Right lobe of liver (tissue), 6 donors: ENCODE measurements around the gene ARL2. TPM values are rescaled to one million over a fixed set of nuclear protein-coding genes. Genes with fewer than 3 reads are reported as not detected.

Experiments
- ATAC-seq, 4 donors: fragments of 200-7000 bp; cut with Tn5 transposase; one replicate each; pipeline ENCODE4 v1.9.1; 2020; ENCODE audit warnings: mild to moderate bottlenecking in 4 of 4, moderate library complexity in 4 of 4
- DNase-seq, 3 donors: peaks; one replicate each; pipeline ENCODE4 v3.0.0-alpha.2; 2020
- H3K27ac ChIP-seq, 3 donors: fragments of 200-600 bp; one replicate each; pipeline ENCODE4 v1.8.0; 2022
- H3K27me3 ChIP-seq, 2 donors: fragments of 200-600 bp; one replicate each; pipeline ENCODE4 v1.8.0; 2022
- H3K36me3 ChIP-seq, 4 donors: fragments of 200-600 bp; sonication (generic) in 1 of 4; one replicate each; pipeline versions ENCODE4 v1.5.1 to v1.8.0; 2017 to 2022; ENCODE audit warnings: control low read depth in 1 of 4
- H3K4me1 ChIP-seq, 4 donors: fragments of 200-600 bp; sonication (generic) in 1 of 4; one replicate each; pipeline versions ENCODE4 v1.5.1 to v1.8.0; 2017 to 2022; ENCODE audit warnings: control low read depth in 1 of 4
- H3K4me3 ChIP-seq, 3 donors: fragments of 200-600 bp; one replicate each; pipeline ENCODE4 v1.8.0; 2022
- H3K9me3 ChIP-seq, 4 donors: fragments of 200-600 bp; sonication (generic) in 1 of 4; one replicate each; pipeline versions ENCODE4 v1.5.1 to v1.8.0; 2017 to 2022; ENCODE audit warnings: control low read depth in 1 of 4
- POLR2A ChIP-seq: fragments of 450-650 bp; IDR thresholded peaks from one replicate; pipeline ENCODE4 v1.6.1; 2017; ENCODE audit warnings: antibody characterized with exemption, mild to moderate bottlenecking
- WGBS: methylation state at CpG from one replicate; pipeline ENCODE4 v1.1.6; 2018; ENCODE audit warnings: low coverage, low lambda C conversion rate; ENCODE audit not compliant: insufficient coverage; ENCODE audit errors: missing lambda C conversion rate; 5-methylcytosine and 5-hydroxymethylcytosine counted together
- intact Hi-C, 2 donors: fragments of 100-400 bp; cut with DNase I; formaldehyde crosslinking; loops; one replicate each; pipeline versions ENCODE4 v1.11.2 to v1.14.1; 2022
- total RNA-seq, 6 experiments: library from RNA; depleted of rRNA in 2 of 6; stranded (reverse); fragments of >200 nt in 2 of 6; fragmentation: NEBNext Ultra II Directional in 3 of 6; extraction: Animal tissue kit (Norgen Biotek cat#: 25700) in 3 of 6; gene quantifications; one replicate each; pipeline versions ENCODE4 v1.1.0 to v1.2.4, GENCODE V29; 2016 to 2023
- TF ChIP-seq, protein P1 (sequence below), 4 donors: fragments of 200-600 bp in 3 of 4; fragments of 450-650 bp in 1 of 4; IDR thresholded peaks; one replicate each; pipeline versions ENCODE4 v1.5.1 to v1.8.0; 2016 to 2022; ENCODE audit warnings: antibody characterized with exemption in 4 of 4, mild to moderate bottlenecking in 2 of 4
- donor health status: DM: no; HTN: yes; CAD: no.
- donor health status: DM: no; HTN: no; CAD: no.
- donor health status: DM: no; HTN: no; CAD: no.
- donor health status: DM: no; HTN: yes; CAD: no.
- donor health status: DM: no; HTN: yes; CAD: no.

Gene ARL2
- total RNA-seq, 6 experiments from 2014 or later, result 7.3 to 26.2 (median 10.0) TPM

DNA sequence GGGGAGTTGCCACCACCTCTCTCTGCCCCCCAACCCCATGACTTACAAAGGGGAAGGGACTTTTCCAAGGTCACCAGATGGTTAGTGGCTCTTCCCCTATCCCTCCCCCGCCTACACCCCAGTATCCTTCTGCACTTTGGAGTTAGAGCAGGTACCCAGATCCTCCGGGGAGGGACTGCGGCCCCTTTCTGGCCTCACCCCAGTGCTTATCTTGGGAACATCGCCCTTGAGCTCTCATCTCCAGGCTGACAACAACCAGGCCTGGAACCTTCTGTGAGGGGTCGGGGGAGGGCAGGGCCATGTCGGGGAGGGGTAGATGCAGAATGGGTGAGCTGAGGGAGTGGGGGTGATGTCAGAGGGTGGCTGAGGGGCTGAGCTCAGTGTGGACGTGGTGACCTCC, 51.9 kb downstream of the ARL2 start:
- 75% methylated on average over 5 of the region's 7 CpGs for WGBS
- Histone ChIP-seq H3K27me3 (no peaks in the 10 kb centered on the region), H3K4me3 (no peak overlapping the region), H3K27ac (no peak overlapping the region), H3K4me1 (no peaks in the 10 kb centered on the region), H3K9me3 (no peaks in the 10 kb centered on the region), H3K36me3 (no peaks in the 10 kb centered on the region)
- TF ChIP-seq, protein P1, sequence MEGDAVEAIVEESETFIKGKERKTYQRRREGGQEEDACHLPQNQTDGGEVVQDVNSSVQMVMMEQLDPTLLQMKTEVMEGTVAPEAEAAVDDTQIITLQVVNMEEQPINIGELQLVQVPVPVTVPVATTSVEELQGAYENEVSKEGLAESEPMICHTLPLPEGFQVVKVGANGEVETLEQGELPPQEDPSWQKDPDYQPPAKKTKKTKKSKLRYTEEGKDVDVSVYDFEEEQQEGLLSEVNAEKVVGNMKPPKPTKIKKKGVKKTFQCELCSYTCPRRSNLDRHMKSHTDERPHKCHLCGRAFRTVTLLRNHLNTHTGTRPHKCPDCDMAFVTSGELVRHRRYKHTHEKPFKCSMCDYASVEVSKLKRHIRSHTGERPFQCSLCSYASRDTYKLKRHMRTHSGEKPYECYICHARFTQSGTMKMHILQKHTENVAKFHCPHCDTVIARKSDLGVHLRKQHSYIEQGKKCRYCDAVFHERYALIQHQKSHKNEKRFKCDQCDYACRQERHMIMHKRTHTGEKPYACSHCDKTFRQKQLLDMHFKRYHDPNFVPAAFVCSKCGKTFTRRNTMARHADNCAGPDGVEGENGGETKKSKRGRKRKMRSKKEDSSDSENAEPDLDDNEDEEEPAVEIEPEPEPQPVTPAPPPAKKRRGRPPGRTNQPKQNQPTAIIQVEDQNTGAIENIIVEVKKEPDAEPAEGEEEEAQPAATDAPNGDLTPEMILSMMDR (IDR thresholded peaks at IDR 0.05), result no peak
- TF ChIP-seq POLR2A, result no peak
- intact Hi-C loops, result no loop called here
- ATAC-seq (no peak), DNase-seq (no peak)

DNA sequence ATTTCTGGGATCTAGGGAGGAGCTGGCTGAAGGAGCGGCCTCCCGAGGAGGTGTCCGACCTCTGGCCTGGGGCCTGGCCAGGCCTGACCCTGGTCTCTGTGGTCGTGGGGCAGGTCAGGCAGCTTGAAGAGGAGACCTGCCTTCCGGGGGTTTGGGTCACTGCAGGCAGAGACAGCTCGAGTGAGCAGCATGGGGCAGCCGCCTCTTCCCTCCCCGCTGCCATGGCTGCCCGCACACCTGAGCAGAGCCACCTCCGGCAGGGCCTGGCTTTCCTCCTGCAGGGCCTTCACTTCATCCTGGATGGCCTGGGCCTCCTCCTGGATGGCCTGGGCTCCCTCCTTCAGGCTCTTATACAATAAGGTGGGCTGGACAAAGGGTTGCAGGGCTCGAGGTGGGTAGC, 52.4 kb downstream of the ARL2 start:
- intact Hi-C loops, result no loop called here
- no peaks in the 10 kb centered on the region for H3K4me1 ChIP-seq
- WGBS, result 86% methylated on average over 5 of the region's 11 CpGs
- H3K27me3 ChIP-seq, result no peaks in the 10 kb centered on the region
- no peak for ATAC-seq
- TF ChIP-seq, protein P1 (IDR thresholded peaks at IDR 0.05), result no peak
- no peak for TF ChIP-seq POLR2A
- H3K27ac ChIP-seq, result no peak overlapping the region
- DNase-seq, result no peak
- no peak overlapping the region for H3K4me3 ChIP-seq
- no peaks in the 10 kb centered on the region for H3K9me3 ChIP-seq
- H3K36me3 ChIP-seq, result no peaks in the 10 kb centered on the region

DNA sequence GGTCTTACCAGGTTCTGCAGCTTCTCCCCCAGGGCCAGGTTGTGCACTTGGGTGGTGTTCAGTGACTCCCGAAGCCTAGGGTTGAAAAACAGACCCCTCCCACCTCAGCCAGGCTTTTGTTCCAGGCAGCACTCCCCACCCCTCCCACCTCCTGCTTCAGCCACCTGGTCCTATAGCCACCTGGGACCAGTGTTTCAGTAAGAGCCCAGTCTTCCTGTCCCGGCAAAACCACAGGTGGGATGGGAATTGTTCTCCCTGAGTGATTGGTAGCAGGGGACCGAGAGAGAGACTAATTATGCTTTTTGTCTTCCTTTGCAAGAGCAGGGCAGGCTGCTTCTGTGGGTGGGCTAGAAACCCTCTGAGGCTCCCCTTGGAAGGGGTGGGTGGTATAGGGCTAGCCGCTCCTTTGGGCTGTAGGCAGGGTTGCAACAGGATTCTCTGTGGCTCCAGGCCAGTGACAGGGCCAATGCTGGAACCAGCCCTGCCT, 52.9 kb downstream of the ARL2 start:
- ATAC-seq (no peak), DNase-seq (no peak)
- TF ChIP-seq, protein P1 (IDR thresholded peaks at IDR 0.05), result no peak
- no peak for TF ChIP-seq POLR2A
- no peaks in the 10 kb centered on the region for H3K36me3 ChIP-seq
- H3K4me3 ChIP-seq, result no peak overlapping the region
- H3K4me1 ChIP-seq, result no peaks in the 10 kb centered on the region
- H3K27me3 ChIP-seq, result no peaks in the 10 kb centered on the region
- H3K27ac ChIP-seq, result no peak overlapping the region
- H3K9me3 ChIP-seq, result no peaks in the 10 kb centered on the region
- intact Hi-C loops, result no loop called here
- no CpG with 5 or more reads among the region's 4 CpGs for WGBS

DNA sequence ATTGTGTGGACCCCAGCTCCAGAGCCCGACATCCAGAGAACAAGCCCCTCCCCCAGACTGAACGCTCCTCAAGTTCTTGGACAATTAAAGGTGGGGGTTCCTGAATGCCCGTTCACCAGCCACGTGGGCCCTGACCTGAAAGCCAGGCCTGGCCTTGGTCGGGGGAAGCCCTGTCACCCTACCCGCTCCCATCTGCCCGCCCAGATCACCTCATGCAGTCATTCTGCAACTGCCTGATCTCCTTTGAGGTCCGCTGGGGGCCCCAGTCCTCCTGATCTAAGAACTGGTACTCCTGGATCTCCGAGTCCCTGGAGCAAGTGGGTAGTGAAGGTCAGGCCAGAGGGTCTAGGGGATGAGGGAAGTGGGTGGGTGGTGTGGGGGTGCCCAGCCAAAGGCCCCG, 53.5 kb downstream of the ARL2 start:
- DNase-seq (no peak), ATAC-seq (no peak)
- no peak overlapping the region for H3K27ac ChIP-seq
- intact Hi-C loops, result no loop called here
- H3K36me3 ChIP-seq, result no peaks in the 10 kb centered on the region
- no peaks in the 10 kb centered on the region for H3K9me3 ChIP-seq
- WGBS, result 79% methylated on average over 6 of the region's 10 CpGs
- no peak overlapping the region for H3K4me3 ChIP-seq
- TF ChIP-seq, protein P1 (IDR thresholded peaks at IDR 0.05), result no peak
- H3K27me3 ChIP-seq, result no peaks in the 10 kb centered on the region
- no peaks in the 10 kb centered on the region for H3K4me1 ChIP-seq

DNA sequence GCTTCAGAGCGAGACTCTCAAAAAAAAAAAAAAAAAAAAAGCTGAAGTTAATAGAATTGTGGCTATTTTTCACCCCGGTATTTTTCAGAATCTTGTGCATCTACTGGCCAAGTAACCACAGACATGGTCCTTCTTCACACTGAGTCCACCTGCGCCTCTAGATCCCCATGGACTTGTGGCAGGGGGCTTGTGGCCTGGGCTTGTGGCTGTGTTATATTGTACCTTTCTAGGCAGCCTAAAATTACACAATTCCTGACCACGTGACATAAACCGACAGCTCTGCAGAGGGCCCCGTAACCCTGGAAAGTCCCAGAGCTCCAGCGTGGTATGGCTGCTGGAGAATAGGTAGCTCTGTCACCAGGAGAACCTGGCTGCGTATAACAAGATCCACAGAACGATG, 55.3 kb downstream of the ARL2 start:
- intact Hi-C loops, result no loop called here
- H3K36me3 ChIP-seq, result no peaks in the 10 kb centered on the region
- TF ChIP-seq POLR2A, result no peak
- TF ChIP-seq, protein P1 (IDR thresholded peaks at IDR 0.05), result no peak
- no peak overlapping the region for H3K4me3 ChIP-seq
- DNase-seq (no peak), ATAC-seq (no peak)
- no peak overlapping the region for H3K27ac ChIP-seq
- no peaks in the 10 kb centered on the region for H3K4me1 ChIP-seq
- H3K9me3 ChIP-seq, result no peaks in the 10 kb centered on the region
- H3K27me3 ChIP-seq, result no peaks in the 10 kb centered on the region
- 28% methylated on average over 8 of the region's 9 CpGs for WGBS
